H7 (cell line): ENCODE data around the gene CCDC3. TPM values are rescaled to one million over a fixed set of nuclear protein-coding genes. Genes with fewer than 3 reads are reported as not detected.

ENCODE experiments used
- DNase-seq: peaks from one replicate; pipeline ENCODE4 v3.0.0; 2012
- H3K27me3 ChIP-seq: 2 replicates; pipeline ENCODE4 v1.6.0; 2011; ENCODE audit warnings: mild to moderate bottlenecking, low read length; ENCODE audit not compliant: control insufficient read depth, insufficient read depth
- H3K36me3 ChIP-seq: replicated peaks from 2 replicates; pipeline ENCODE4 v1.5.1; 2011; ENCODE audit warnings: low read length; ENCODE audit not compliant: control insufficient read depth, insufficient read depth
- H3K4me3 ChIP-seq: 2 replicates; pipeline ENCODE4 v1.5.1; 2011; ENCODE audit warnings: low read depth, mild to moderate bottlenecking, control low read depth, low read length, moderate library complexity; ENCODE audit not compliant: insufficient read depth
- total RNA-seq: library from RNA; depleted of rRNA; stranded (reverse); fragments of >200 nt; shearing (Covaris generic); gene quantifications from 2 replicates; pipeline ENCODE4 v1.2.3, GENCODE V29; 2014; rRNA removed

The CCDC3 gene
- total RNA-seq, 1 experiment from 2014 or later: 0.73 TPM

DNA sequence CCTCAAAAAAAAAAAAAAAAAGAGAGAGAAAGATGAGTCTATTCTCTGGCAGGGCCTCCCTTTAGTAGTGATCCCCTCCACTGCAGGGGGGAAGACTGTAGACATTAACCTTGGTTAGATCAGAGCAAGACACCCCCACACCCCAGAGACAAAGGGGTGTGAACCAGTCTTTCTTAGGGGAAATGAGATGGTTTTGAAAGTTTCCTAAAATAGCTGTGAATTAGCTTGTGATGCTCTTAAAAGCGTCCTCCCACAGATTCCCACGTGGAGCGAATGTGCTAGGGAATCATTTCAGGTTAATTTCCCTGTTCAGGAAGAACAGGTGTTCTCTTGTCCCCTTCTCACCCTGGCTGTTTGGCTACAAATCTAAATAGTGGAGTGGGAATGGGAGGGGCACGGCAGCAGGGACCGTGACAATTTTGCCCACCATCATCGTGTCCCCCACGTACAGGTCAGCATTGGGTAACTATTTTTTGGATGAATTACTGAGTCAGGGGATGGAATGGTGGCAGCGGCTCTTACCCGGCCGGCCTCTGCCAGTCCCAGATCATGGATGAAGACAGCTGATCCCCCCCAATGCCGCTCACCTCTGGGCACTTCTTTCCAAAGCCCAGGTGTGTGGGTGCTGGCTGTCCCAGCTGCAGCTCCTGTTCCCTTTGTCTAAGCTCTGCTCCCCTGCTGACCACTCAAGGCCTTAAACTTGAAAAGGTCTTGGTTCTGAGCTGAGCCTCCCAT lies 152.9 kb downstream of the CCDC3 start:
- Histone ChIP-seq H3K27me3 (no peaks in the 10 kb centered on the region), H3K4me3 (no peak overlapping the region), H3K36me3 (no peaks in the 10 kb centered on the region)
- DNase-seq: no peak

DNA sequence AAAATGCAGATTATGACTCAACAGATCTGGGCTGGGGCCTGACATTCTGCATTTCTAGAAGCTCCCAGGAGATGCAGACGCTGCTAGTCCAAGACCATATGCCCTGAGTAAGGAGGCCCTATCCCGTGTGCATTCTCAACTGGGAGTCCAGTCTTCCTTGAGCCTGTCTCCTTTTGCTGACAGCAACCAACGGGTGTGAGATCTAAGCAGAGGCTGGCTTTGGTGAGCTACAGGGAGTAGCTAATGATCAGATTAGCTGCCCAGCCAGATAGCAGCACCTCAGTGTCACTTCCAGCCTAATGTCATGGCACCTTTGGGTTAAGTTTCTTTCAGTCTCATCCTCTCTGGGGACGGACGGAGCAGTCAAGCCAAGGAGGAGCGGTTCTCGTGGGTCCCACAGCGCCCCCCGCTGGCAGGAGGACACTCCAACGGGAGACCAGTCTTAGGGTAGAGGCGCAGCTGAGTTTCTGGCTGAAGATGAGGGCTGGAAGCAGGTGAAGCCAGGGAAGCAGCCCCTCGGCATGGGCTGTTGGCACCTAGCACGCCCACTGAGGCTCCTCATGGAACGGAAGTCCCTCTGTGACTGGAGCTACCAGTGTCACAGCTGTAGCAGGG lies 154.0 kb downstream of the CCDC3 start:
- Histone ChIP-seq H3K27me3 (no peaks in the 10 kb centered on the region), H3K36me3 (no peaks in the 10 kb centered on the region), H3K4me3 (no peak overlapping the region)
- peak; percentile 82 for DNase-seq

DNA sequence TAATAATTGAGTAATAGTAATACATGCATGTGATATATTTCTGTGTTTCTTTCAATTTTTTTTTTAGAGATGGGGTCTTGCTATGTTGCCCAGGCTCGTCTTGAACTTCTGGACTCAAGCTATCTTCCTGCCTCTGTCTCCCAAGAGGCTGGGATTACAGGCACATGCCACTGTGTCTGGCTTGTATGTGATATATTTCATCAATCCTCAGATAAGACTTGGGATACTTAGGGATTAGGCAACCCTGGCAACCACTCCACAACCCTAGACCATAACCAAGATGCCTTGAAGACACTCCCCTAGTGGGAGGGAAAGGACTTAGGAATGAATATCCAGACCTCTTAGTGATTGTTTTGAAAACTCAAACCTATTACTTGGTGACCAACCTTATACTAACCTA lies 154.8 kb downstream of the CCDC3 start:
- no peak for DNase-seq
- H3K4me3 ChIP-seq: no peak overlapping the region
- H3K36me3 ChIP-seq: no peaks in the 10 kb centered on the region
- H3K27me3 ChIP-seq: no peaks in the 10 kb centered on the region

Other genes starting within 250 kb of the CCDC3 start
- gene OPTN, start 98.5 kb upstream of the CCDC3 start, total RNA-seq: 4.8 and 6.9 TPM in 2 replicates
- 28.4 and 31.5 TPM in 2 replicates for gene MCM10, start 159.8 kb upstream of the CCDC3 start, total RNA-seq
- not detected in 2 replicates for gene UCMA, start 232.7 kb upstream of the CCDC3 start, total RNA-seq